ENCODE data around the gene PADI1. TPM values are rescaled to one million over a fixed set of nuclear protein-coding genes. Genes with fewer than 3 reads are reported as not detected.

PADI1 gene
- total RNA-seq, 1 experiment from 2014 or later, result not detected

DNA sequence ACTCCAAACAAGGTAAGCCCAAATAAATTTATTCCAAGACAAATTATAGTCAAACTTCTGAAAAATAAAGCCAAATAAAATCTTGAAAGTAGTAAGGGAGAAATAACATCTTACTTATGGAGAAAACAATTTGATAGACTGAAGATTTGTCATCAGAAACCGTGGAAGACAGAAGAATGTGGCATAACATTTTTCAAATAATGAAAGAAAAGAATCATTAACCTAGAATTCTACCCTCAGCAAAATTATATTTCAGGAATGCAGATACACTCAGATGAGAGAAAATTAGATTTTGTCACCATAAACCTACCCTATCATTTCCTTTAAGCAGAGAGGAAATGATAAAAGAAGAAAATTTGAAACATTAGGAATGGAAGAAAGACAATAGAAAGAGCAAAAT, 27.3 kb upstream of the PADI1 start:
- DNase-seq (ENCODE audit: extremely low read depth, low read depth), result no peak

GRCh38 chr1:17181781-17182464, 23.0 kb upstream of the PADI1 start:
- no peak for DNase-seq (ENCODE audit: extremely low read depth, low read depth)

DNA sequence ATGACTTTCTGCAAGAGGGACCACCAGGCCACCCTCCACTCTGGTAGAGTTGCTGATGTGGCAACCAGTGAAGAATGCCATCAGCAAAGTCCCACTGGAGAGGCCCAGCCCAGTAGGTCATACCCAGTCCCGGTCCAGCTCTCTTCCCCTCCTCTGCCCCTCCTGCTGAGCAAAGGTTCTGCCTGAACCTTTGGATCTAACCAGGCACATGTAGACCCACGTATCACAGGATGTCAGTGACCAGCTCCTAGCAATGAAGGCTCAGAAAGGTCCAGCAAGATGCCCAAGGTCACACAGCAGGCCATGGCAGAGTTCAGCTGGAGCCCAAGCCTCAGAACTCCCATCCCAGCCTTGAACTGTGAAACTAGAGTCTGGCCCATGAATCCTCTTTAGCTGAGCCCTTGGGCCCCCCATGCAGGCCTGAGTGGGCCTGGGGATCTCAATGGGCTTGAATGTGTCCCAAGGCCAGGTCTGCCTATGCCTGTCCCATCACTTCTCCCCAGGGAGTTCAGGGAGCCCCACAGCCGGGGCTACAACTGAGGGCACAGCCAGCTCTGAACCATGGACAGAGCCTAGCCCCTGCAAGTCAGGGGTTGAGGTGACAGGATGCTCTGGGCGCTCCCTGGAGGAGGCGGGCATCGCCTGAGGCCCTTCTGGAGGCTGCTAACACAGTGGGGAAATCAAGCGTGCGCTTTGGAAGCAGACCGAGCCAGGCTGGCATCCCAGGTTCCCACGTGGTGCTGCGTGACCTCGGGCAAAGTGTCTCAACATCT, 21.4 kb upstream of the PADI1 start:
- no peak for DNase-seq (ENCODE audit: extremely low read depth, low read depth)

DNA sequence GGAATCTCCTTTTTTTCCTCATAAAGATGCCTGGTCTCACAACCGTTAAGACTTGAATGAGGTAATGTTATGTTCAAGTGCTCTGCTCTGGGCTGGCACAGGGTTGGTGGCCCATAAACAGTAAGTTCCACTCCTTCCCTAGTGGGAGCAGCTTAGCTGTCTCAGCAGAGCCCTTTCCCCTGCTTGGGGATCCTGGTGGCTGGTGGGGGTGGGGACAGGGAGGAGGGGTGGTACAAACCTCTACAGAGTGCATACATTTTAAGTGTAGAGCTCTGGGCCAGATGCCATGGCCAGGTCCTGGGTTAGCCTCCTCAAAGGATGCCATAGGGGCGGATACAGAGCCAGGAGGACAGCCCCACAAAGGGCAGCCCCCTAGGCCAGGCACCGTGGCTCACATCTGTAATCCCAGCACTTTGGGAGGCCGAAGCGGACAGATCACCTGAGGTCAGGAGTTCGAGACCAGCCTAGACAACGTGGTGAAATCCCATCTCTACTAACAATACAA, 20.7 kb upstream of the PADI1 start:
- DNase-seq (ENCODE audit: extremely low read depth, low read depth), result no peak

- no peak for DNase-seq (ENCODE audit: extremely low read depth, low read depth)
Measured at GRCh38 chr1:17184822-17185484, 20.0 kb upstream of the PADI1 start.

- DNase-seq (ENCODE audit: extremely low read depth, low read depth), result no peak
Measured at GRCh38 chr1:17185485-17185860, 19.5 kb upstream of the PADI1 start.

DNA sequence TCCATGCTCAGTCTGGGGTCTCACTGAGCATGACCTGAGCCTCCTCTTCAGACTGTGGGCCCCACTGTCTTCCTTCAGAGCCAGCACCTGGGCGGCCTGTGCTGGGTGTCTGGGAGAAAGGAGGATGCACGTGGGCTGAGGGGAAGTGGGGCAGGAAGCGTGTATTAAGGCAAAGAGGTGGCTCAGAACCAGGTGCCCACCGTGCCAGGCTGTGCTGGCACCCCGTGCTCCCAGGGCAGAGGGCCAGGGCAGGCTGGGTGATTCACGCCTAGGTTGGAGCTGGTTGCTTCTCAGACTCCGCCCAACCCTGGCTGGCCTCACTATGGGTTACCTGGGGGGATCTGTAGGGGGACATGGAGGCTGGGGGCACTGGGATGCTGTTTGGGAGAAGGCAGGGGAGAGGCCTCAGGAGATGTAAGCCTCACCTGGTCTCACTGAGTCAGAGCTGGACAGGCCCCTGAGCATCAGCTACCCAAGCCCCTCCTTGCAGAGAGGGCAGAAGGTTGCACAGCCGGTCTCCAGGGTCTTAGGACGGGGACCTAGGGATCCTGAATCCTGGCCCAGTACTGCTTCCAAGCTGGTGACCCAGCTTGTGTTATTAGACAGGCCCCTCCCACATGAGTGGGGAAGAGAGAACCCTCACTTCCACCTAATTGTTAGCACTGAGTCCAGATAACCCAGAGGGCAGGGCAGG, 18.6 kb upstream of the PADI1 start:
- no peak for DNase-seq (ENCODE audit: extremely low read depth, low read depth)

DNA sequence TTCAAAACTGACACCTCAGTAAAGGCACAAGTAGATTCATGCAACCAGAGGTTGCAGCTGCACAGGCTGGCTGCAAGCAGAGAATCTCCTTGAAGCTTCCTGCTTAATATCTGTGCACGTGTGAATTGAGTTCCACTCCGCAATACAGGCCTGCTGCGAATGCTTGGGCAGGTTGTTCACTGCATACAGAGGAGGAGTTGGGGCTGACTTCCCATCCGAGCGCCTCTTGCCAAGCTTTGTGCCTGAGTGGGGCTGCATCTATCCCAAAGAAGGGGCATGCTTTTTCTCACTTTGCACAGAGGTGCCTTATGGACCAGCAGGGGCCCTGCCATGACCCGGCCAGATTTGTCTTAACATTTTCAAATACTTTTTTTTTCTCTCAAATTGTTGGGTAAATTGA, 17.9 kb upstream of the PADI1 start:
- no peak for DNase-seq (ENCODE audit: extremely low read depth, low read depth)

- DNase-seq (ENCODE audit: extremely low read depth, low read depth), result no peak
Measured at GRCh38 chr1:17188217-17188616, 16.7 kb upstream of the PADI1 start.

- no peak for DNase-seq (ENCODE audit: extremely low read depth, low read depth)
Measured at GRCh38 chr1:17188889-17189631, 15.9 kb upstream of the PADI1 start.

DNA sequence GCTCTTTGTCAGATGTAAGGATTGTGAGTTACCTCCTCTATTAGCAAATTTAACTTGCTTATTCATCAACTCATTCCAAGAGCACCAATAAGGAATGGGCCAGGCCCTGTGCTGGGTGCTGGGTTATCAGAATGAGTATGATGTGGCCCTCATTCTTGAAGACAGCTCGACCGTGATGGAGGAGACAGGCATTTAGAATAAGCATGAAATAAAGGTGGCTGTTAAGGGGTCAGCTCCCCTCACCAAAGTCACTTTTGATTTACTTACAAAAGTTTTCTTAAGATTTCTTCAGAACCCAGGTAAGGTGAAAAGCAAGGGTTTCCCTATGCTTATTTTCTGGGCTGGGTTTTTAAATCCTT, 15.3 kb upstream of the PADI1 start:
- DNase-seq (ENCODE audit: extremely low read depth, low read depth), result no peak

DNA sequence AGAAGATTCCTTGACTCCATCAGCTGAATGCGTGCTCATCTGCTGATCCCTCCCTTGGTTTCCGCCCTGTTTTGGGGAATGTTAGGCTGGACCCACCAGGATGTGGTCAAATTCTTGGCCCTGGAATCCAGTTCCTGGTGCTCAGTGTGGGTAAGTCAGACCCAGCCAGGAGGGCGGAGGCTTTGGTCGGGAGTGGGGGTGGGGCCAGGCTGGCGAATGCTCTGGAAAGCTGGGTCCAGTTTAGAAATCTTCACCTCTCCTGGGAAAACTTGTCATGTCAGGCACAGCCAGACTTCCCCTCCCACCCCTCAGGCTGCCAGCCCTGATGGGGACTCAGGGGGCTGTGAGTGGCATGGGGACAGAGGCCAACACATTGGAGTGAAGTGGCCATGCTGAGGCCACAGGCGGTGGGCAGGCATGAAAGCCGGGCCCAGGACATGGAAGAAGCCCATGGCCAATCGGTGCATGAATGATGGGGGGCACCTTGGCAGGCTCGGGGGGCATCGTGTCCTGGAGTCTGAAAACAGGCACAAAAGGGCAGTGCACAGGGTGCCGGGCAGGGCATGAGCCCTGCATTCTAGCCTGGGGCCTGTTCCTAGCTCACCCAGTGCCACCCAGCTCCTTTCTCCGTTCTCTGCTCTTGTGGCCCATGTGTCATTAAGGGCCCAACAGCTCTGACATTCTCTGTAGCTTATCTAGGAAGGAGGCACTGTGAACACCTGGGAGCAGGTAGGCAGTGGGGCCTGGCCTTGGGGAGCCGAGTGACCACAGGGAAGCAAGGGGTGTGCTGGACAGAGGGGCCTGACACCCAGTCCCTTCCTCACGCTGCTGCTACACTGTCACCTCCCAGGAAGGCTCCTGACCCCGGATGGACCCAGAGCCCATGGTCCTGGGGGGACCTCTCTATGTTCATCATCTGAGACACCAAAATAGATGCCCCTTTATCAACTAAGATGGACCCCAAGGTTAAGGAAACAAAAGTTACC, 14.6 kb upstream of the PADI1 start:
- no peak for DNase-seq (ENCODE audit: extremely low read depth, low read depth)

GRCh38 chr1:17191990-17192242, 13.0 kb upstream of the PADI1 start:
- DNase-seq (ENCODE audit: extremely low read depth, low read depth), result no peak

DNA sequence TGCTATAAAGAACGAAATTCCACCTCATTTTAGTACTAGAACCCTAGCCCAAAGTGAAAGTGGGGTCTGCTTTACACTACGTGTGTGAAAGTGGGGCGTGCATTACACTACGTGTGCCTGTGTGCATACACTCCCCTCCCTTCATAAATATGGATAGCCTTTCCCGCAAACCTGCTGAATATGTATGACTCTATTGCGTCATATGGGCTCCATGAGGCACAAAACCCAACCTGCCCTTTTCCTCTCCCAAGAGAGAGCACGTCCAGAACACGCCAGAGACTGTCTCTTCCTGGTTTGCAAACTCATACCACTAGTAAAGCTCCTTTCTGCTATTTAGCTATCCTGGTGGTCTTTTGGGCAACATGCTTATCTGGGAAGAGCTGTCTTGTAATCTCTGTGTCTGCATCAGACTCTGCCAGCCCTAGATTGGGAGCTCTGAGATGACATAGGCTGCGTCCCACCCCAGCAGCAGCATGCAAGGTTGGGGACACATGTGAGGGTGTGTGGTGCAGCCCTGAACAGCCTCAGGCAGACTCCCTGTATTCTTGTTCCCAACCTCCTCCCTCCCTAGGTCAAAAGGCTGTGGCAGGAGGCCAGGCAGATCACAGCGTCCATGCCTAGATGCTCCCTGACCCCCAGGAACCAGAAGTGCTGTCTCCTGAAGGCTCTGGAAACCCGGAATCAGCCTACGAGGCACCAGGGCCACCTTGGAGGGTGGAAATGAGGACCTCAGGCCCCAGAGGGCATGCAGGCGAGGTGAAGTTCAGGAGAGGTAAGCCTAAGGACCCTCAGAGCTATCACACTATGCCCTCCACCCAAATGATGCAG, 12.3 kb upstream of the PADI1 start:
- DNase-seq (ENCODE audit: extremely low read depth, low read depth), result no peak

- DNase-seq (ENCODE audit: extremely low read depth, low read depth), result no peak
Measured at GRCh38 chr1:17193222-17194132, 11.5 kb upstream of the PADI1 start.

DNA sequence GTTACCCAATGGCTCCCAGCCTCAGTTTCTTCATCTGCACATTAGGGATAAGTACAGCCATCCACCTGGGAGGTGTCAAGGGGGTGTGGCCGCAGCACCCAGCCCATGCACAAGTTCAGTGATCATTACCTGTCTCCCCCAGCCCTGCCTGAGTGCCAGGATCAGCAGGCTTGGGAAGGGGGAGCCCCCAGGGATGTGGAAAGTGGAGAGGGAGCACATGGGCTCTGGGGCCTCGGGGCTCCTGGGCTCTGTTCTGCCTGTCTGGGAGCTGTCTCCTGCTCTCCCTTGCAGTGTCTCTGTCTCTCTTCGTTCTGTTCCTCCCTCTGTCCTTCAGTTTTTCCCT, 10.8 kb upstream of the PADI1 start:
- no peak for DNase-seq (ENCODE audit: extremely low read depth, low read depth)

DNA sequence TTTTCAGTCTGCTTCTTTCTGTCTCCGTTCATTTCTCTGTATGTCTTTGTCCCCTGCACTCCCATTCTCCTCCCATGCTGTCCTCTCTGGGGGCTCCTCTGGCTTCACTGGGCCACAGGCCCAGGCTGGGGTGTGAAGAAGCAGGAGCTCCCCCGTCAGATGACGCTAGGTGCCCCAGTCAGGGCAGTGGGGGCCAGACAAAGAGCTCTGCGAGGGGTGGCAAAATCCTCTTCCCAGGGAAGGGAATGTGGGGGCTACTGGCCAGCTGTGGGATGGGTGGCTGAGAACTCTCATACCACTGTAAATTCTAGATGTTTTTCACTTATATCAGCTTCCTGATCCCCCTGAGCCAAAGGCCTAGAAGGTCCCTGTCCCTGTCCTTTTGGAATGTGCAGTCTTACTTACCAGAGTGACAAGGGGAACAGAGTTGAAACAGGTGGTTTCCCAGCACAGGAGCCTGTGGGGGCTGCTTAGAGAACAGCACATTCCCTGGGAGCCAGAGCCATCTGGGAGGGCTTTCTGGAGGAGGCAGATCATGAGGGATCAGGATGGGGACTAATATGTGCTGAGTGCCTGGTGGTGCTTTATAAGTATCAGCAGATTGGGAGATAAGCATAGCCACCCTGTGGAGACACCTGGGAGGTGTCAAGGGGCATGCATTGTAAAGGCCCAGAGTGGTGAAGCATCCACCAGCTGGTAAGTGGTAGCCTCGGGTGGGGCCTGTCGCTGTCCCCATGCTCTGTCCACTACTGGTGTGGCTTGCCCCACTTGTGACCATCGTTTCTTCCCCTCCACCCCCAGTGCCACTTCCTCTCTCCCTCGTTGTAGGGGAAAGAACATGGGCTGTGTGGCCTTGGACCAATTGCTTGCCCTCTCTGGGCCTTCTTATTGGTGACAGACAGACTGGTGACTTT, 10.1 kb upstream of the PADI1 start:
- no peak for DNase-seq (ENCODE audit: extremely low read depth, low read depth)

All from NCI-H460 (cell line).